Right atrium auricular region (tissue), 2 donors: ENCODE measurements around the gene PIF1. TPM values are rescaled to one million over a fixed set of nuclear protein-coding genes. Genes with fewer than 3 reads are reported as not detected.
A peak's percentile ranks its signal among the peaks of the same experiment; 100 is the strongest.
"Not testable (repeated sequence)": the region's sequence is repeated elsewhere in the genome, so short reads cannot be mapped to it uniquely, and the experiment has no call there.

Source experiments
- DNase-seq: peaks from one replicate; pipeline ENCODE4 v3.0.0-alpha.2; 2019; ENCODE audit warnings: low spot score
- H3K27ac ChIP-seq, 2 donors: fragments of 200-600 bp; sonication (generic); 1 replicate in 1 of 2; 2 replicates in 1 of 2; pipeline ENCODE4 v1.5.1; 2016 to 2019
- H3K27me3 ChIP-seq, 2 donors: fragments of 200-600 bp; sonication (generic); one replicate each; pipeline versions ENCODE4 v1.5.1 to v1.6.0; 2017 to 2019
- H3K36me3 ChIP-seq: fragments of 200-600 bp; sonication (generic); one replicate; pipeline ENCODE4 v1.5.1; 2016
- H3K4me1 ChIP-seq, 2 donors: fragments of 200-600 bp; sonication (generic); one replicate each; pipeline versions ENCODE4 v1.5.1 to v1.6.0; 2017 to 2019
- H3K4me3 ChIP-seq, 2 donors: fragments of 200-600 bp; sonication (generic); 1 replicate in 1 of 2; 2 replicates in 1 of 2; pipeline ENCODE4 v1.5.1; 2017 to 2019; ENCODE audit warnings: mild to moderate bottlenecking in 1 of 2, moderate library complexity in 1 of 2
- H3K9me3 ChIP-seq, 2 donors: fragments of 200-600 bp; sonication (generic); one replicate each; pipeline ENCODE4 v1.5.1; 2019
- total RNA-seq, 2 donors: library from RNA; depleted of rRNA; stranded (reverse); fragments of >200 nt; gene quantifications; one replicate each; pipeline ENCODE4 v1.1.0, GENCODE V29; 2016
- TF ChIP-seq, protein P1 (sequence below), 2 donors: fragments of 200-600 bp; sonication (generic); IDR thresholded peaks; one replicate each; pipeline ENCODE4 v1.5.1; 2019; ENCODE audit warnings: antibody characterized with exemption in 2 of 2

PIF1 gene
- total RNA-seq, 2 donors from 2014 or later: 0.28 to 0.56 TPM

DNA sequence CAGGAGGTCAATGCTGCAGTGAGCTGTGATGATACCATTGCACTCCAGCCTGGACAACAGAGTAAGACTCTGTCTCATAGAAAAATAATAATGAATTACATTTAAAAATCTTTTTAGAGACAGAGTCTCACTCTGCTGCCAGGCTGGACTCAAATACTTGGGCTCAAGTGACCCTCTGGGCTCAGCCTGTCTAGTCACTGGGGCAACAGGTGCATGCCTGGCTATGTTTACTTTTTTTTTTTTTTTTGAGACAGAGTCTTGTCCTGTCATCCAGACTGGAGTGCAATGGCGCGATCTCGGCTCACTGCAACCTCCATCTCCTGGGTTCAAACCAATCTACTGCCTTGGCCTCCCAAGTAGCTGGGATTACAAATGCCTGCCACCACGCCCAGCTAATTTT lies 8.2 kb upstream of the PIF1 start:
- no peak for DNase-seq
- no peak overlapping the region for H3K4me3 ChIP-seq
- no peaks in the 10 kb centered on the region for H3K27me3 ChIP-seq
- no peak overlapping the region for H3K27ac ChIP-seq
- H3K4me1 ChIP-seq: peaks cover 0 to 5% of the 10 kb centered on the region in 2 donors
- no peaks in the 10 kb centered on the region for H3K36me3 ChIP-seq
- no peaks in the 10 kb centered on the region for H3K9me3 ChIP-seq
- TF ChIP-seq, protein P1, sequence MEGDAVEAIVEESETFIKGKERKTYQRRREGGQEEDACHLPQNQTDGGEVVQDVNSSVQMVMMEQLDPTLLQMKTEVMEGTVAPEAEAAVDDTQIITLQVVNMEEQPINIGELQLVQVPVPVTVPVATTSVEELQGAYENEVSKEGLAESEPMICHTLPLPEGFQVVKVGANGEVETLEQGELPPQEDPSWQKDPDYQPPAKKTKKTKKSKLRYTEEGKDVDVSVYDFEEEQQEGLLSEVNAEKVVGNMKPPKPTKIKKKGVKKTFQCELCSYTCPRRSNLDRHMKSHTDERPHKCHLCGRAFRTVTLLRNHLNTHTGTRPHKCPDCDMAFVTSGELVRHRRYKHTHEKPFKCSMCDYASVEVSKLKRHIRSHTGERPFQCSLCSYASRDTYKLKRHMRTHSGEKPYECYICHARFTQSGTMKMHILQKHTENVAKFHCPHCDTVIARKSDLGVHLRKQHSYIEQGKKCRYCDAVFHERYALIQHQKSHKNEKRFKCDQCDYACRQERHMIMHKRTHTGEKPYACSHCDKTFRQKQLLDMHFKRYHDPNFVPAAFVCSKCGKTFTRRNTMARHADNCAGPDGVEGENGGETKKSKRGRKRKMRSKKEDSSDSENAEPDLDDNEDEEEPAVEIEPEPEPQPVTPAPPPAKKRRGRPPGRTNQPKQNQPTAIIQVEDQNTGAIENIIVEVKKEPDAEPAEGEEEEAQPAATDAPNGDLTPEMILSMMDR (IDR thresholded peaks at IDR 0.05): no peak

DNA sequence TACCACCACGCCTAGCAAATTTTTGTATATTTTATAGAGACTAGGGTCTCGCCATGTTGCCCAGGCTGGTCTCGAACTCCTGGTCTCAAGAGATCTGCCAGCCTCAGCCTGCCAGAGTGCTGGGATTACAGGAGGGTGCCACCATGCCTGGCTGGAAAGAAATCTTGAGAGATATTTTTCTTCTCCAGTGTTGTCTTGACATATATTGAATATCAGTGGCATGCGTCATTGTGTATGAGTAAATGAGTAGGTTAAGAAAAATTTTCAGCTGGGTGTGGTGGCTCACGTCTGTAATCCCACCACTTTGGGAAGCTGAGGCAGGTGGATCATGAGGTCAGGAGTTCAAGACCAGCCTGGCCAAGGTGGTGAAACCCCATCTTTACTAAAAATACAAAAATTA lies 3.5 kb upstream of the PIF1 start:
- no peak for DNase-seq
- TF ChIP-seq, protein P1 (IDR thresholded peaks at IDR 0.05): no peak
- Histone ChIP-seq H3K27me3 (no peaks in the 10 kb centered on the region), H3K4me3 (no peak overlapping the region), H3K9me3 (no peaks in the 10 kb centered on the region), H3K36me3 (no peaks in the 10 kb centered on the region), H3K27ac (no peak overlapping the region), H3K4me1 (peaks cover 0 to 17% of the 10 kb centered on the region in 2 donors)

DNA sequence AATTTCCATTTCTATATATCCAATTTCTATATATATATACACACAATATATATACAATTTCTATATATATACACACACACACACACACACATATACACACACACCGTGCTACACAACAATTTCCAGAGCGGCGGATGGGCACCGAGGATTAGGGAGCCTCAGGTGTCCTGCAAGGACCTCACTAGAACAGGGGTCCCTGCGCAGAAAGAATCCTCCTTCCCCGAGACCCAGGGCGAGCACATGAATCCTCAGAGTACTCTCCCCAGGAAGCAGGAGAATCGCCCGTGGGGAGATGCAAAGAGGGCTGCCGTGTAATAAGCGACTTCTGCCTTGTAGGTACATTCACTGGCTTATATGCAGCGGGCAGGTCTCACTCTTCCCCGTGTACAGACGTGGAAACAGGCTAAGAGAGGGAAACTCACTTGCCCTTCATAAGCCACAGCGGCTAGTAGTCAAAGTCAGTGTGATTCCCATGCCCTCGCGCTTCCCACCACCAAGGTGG lies 467 bp downstream of the PIF1 start:
- TF ChIP-seq, protein P1 (IDR thresholded peaks at IDR 0.05): no peak
- Histone ChIP-seq H3K27me3 (no peaks in the 10 kb centered on the region), H3K9me3 (no peaks in the 10 kb centered on the region), H3K36me3 (no peaks in the 10 kb centered on the region), H3K27ac (peak overlapping the region; percentile 26 to 73), H3K4me3 (peak overlapping the region; percentile 27 to 54), H3K4me1 (peaks cover 0 to 25% of the 10 kb centered on the region in 2 donors)
- DNase-seq: no peak

- no peak for DNase-seq
- TF ChIP-seq, protein P1 (IDR thresholded peaks at IDR 0.05): no peak
- no peak overlapping the region for H3K27ac ChIP-seq
- no peaks in the 10 kb centered on the region for H3K27me3 ChIP-seq
- H3K9me3 ChIP-seq: no peaks in the 10 kb centered on the region
- H3K4me1 ChIP-seq: peaks cover 0 to 7% of the 10 kb centered on the region in 2 donors
- no peaks in the 10 kb centered on the region for H3K36me3 ChIP-seq
- no peak overlapping the region for H3K4me3 ChIP-seq
These were observed 9.0 kb downstream of the PIF1 start for GRCh38 chr15:64816452-64816851.

DNA sequence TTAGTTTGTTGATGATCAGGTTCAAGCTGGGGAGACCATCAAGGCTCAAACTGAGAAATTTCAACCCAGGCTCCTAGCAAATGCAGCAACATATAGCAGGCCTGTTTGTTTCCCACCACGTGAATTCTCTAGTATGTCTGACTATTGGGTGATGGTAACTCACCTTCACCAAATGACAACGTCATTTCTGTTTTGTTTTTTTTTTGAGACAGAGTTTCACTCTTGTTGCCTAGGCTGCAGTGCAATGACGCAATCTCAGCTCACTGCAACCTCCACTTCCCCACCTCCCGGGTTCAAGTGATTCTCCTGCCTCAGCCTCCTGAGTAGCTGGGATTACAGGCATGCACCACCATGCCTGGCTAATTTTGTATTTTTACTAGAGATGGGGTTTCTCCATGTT lies 10.5 kb downstream of the PIF1 start:
- not testable (repeated sequence) for H3K36me3 ChIP-seq, H3K27ac ChIP-seq, H3K4me3 ChIP-seq, H3K27me3 ChIP-seq, DNase-seq, H3K9me3 ChIP-seq
- peaks cover 0 to 11% of the 10 kb centered on the region in 2 donors for H3K4me1 ChIP-seq

GRCh38 chr15:64814283-64814682 lies 11.2 kb downstream of the PIF1 start:
- not testable (repeated sequence) for H3K4me3 ChIP-seq, H3K36me3 ChIP-seq, H3K27me3 ChIP-seq, DNase-seq, H3K27ac ChIP-seq, H3K9me3 ChIP-seq
- H3K4me1 ChIP-seq: peaks cover 0 to 15% of the 10 kb centered on the region in 2 donors

GRCh38 chr15:64813075-64813474 lies 12.4 kb downstream of the PIF1 start:
- DNase-seq: no peak
- no peaks in the 10 kb centered on the region for H3K27me3 ChIP-seq
- peaks cover 0 to 15% of the 10 kb centered on the region in 2 donors for H3K4me1 ChIP-seq
- no peak overlapping the region for H3K4me3 ChIP-seq
- H3K27ac ChIP-seq: no peak overlapping the region
- H3K36me3 ChIP-seq: no peaks in the 10 kb centered on the region
- TF ChIP-seq, protein P1 (IDR thresholded peaks at IDR 0.05): no peak
- no peaks in the 10 kb centered on the region for H3K9me3 ChIP-seq
